ENCODE results near the gene ATF6. TPM values are rescaled to one million over a fixed set of nuclear protein-coding genes. Genes with fewer than 3 reads are reported as not detected.

Gene ATF6
- total and polyA plus RNA-seq, 2 of the 8 experiments (the other 6 are each of a cell fraction or from before 2014, with no cell fraction given), result 4.6 to 10.0 TPM

- no peak overlapping the region for H4K91ac ChIP-seq (replicated peaks; ENCODE audit: insufficient read length, low read length)
- no peaks in the 10 kb centered on the region for H3K9me3 ChIP-seq (ENCODE audit: insufficient read depth in 2 of 2, low read depth in 1 of 2, low read length in 1 of 2)
- H2BK12ac ChIP-seq (ENCODE audit: low read depth, low read length), result no peak overlapping the region
- H3K4me1 ChIP-seq (replicated peaks in 1 of 4; ENCODE audit: control insufficient read depth in 3 of 4, insufficient read depth in 4 of 4, low read length in 3 of 4), result no peaks in the 10 kb centered on the region
- H2AFZ ChIP-seq (ENCODE audit: low read length), result no peak overlapping the region
- H4K8ac ChIP-seq (ENCODE audit: extremely low read depth, insufficient read depth, low read length), result no peak overlapping the region
- no peak overlapping the region for H3K9ac ChIP-seq (replicated peaks in 1 of 4; ENCODE audit: extremely low read depth in 1 of 4, low read depth in 3 of 4, low read length in 3 of 4)
- H4K20me1 ChIP-seq (replicated peaks in 1 of 2; ENCODE audit: control insufficient read depth in 1 of 2, insufficient read depth in 2 of 2, low read length in 2 of 2), result peaks cover 0 to 1% of the 10 kb centered on the region in 2 experiments
- H4K5ac ChIP-seq (ENCODE audit: insufficient read length, low read depth, low read length), result no peak overlapping the region
- no peak overlapping the region for H2BK120ac ChIP-seq (replicated peaks; ENCODE audit: low read depth, low read length)
- H3K18ac ChIP-seq (ENCODE audit: extremely low read depth, low read length), result no peak overlapping the region
- no peak overlapping the region for H3K23ac ChIP-seq (ENCODE audit: insufficient read length)
- H3K56ac ChIP-seq (replicated peaks; ENCODE audit: insufficient read length, low read depth, low read length), result no peak overlapping the region
- no peak overlapping the region for H2AK5ac ChIP-seq (ENCODE audit: low read depth, low read length)
- no peak overlapping the region for H3K4me3 ChIP-seq (ENCODE audit: extremely low read depth in 1 of 4, insufficient read depth in 2 of 4, low read depth in 3 of 4, low read length in 4 of 4)
- H3K23me2 ChIP-seq (ENCODE audit: low read depth, low read length), result no peaks in the 10 kb centered on the region; the same call in 1 of the 2 replicates
- no peak overlapping the region for H3K4me2 ChIP-seq (ENCODE audit: insufficient read depth in 1 of 2, low read depth in 2 of 2, low read length in 2 of 2)
- H3K27ac ChIP-seq (ENCODE audit: low read depth, low read length), result no peak overlapping the region
- ChIA-PET CTCF (ENCODE audit: partially characterized antibody) (interaction anchor here (0.5 to 10.0 kb wide), 46 partner anchors 9 to 463 kb away, joined by 3 to 180 read pairs (median 4); partner anchors contain the start of genes ATF6 and OLFML2B), POLR2A (ENCODE audit: partially characterized antibody) (interaction anchor here (0.9 to 1.8 kb wide), 3 partner anchors 33 to 245 kb away, joined by 3 to 7 read pairs (median 4); partner anchors contain the start of gene DUSP12)
- 57% methylated on average over 3 of the region's 3 CpGs; no CpG with 5 or more reads in 1 of the 2 experiments for WGBS, 2 experiments (ENCODE audit: extremely low coverage in 1 of 2, insufficient coverage in 1 of 2, insufficient read length in 1 of 2, insufficient replicate concordance in 2 of 2, low coverage in 1 of 2, low lambda C conversion rate in 2 of 2, missing lambda C conversion rate in 1 of 2)
- no peak overlapping the region for H3K14ac ChIP-seq (ENCODE audit: insufficient read length)
- no peak overlapping the region for H2BK20ac ChIP-seq (ENCODE audit: low read length)
- no peaks in the 10 kb centered on the region for H3K79me1 ChIP-seq (ENCODE audit: low read depth, low read length)
- no peaks in the 10 kb centered on the region for H3K79me2 ChIP-seq (ENCODE audit: control insufficient read depth in 1 of 2, insufficient read depth in 2 of 2, low read length in 2 of 2)
- H3K4ac ChIP-seq (replicated peaks; ENCODE audit: insufficient read length, low read depth, low read length), result no peak overlapping the region
- FAIRE-seq (peak; percentile 72), DNase-seq (ENCODE audit: low read depth in 1 of 2, low spot score in 2 of 2) (no peak)
- no peak overlapping the region for H2BK15ac ChIP-seq (ENCODE audit: low read length)
- no peak overlapping the region for H2BK5ac ChIP-seq (ENCODE audit: low read depth, low read length)
- peaks cover 0 to 3% (median 0%) of the 10 kb centered on the region in 4 experiments; a peak in 3 of 8 replicates for H3K36me3 ChIP-seq (ENCODE audit: control insufficient read depth in 2 of 4, insufficient read depth in 4 of 4, low read length in 3 of 4)
- H3K27me3 ChIP-seq (replicated peaks in 1 of 4; ENCODE audit: control insufficient read depth in 3 of 4, extremely low read depth in 1 of 4, insufficient read depth in 3 of 4, low read length in 3 of 4), result peaks cover 0 to 1% (median 0%) of the 10 kb centered on the region in 4 experiments; a peak in 1 of 7 replicates
- TF ChIP-seq RAD21 (IDR thresholded peaks at IDR 0.05 in 1 of 2, conservative IDR thresholded peaks at IDR 0.05 in 1 of 2; ENCODE audit: low read depth in 2 of 2, low read length in 2 of 2), result peak; percentile 79 to 82
- no peak for TF ChIP-seq FOSL1 (IDR thresholded peaks at IDR 0.05; ENCODE audit: insufficient read depth, low read depth, low read length)
- TF ChIP-seq CREB1 (IDR thresholded peaks at IDR 0.05), result no peak
- TF ChIP-seq, protein P1, sequence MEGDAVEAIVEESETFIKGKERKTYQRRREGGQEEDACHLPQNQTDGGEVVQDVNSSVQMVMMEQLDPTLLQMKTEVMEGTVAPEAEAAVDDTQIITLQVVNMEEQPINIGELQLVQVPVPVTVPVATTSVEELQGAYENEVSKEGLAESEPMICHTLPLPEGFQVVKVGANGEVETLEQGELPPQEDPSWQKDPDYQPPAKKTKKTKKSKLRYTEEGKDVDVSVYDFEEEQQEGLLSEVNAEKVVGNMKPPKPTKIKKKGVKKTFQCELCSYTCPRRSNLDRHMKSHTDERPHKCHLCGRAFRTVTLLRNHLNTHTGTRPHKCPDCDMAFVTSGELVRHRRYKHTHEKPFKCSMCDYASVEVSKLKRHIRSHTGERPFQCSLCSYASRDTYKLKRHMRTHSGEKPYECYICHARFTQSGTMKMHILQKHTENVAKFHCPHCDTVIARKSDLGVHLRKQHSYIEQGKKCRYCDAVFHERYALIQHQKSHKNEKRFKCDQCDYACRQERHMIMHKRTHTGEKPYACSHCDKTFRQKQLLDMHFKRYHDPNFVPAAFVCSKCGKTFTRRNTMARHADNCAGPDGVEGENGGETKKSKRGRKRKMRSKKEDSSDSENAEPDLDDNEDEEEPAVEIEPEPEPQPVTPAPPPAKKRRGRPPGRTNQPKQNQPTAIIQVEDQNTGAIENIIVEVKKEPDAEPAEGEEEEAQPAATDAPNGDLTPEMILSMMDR (IDR thresholded peaks at IDR 0.05; ENCODE audit: control extremely low read depth in 1 of 3, insufficient read depth in 1 of 3, low read depth in 1 of 3, low read length in 3 of 3), result peak in 2 of 3 experiments; percentile 44 to 58; a peak in 2 of 4 replicates
- no peak for TF ChIP-seq CHD2 (IDR thresholded peaks at IDR 0.05; ENCODE audit: low read length)
- TF ChIP-seq BRCA1 (IDR thresholded peaks at IDR 0.05; ENCODE audit: low read depth, low read length), result no peak
- TF ChIP-seq HDAC2 (IDR thresholded peaks at IDR 0.05; ENCODE audit: borderline replicate concordance in 1 of 2, low read depth in 2 of 2, low read length in 2 of 2), result no peak
- no peak for TF ChIP-seq SIN3A (conservative IDR thresholded peaks at IDR 0.05 in 1 of 2, IDR thresholded peaks at IDR 0.05 in 1 of 2; ENCODE audit: low read depth in 1 of 2, low read length in 2 of 2)
- no peak for TF ChIP-seq BCL11A (IDR thresholded peaks at IDR 0.05; ENCODE audit: low read depth in 2 of 2, low read length in 2 of 2)
- TF ChIP-seq POLR2A (IDR thresholded peaks at IDR 0.05; ENCODE audit: control extremely low read depth in 1 of 2, low read depth in 2 of 2, low read length in 2 of 2), result no peak
Observed at GRCh38 chr1:161792740-161793139, 26.6 kb downstream of the ATF6 start.

Measured in H1 (cell line).